ENCODE results near the gene COLQ.
"Not testable (repeated sequence)": the region's sequence is repeated elsewhere in the genome, so short reads cannot be mapped to it uniquely, and the experiment has no call there.

GRCh38 chr3:15410966-15411365 lies 110.5 kb downstream of the COLQ start:
- not testable (repeated sequence) for TF ChIP-seq CTCF, POLR2A (IDR thresholded peaks at IDR 0.05)
